ENCODE results near the gene SCNN1A. TPM values are rescaled to one million over a fixed set of nuclear protein-coding genes. Genes with fewer than 3 reads are reported as not detected.

Gene SCNN1A
- total RNA-seq, 2 donors from 2014 or later = 16.4 to 33.5 TPM

DNA sequence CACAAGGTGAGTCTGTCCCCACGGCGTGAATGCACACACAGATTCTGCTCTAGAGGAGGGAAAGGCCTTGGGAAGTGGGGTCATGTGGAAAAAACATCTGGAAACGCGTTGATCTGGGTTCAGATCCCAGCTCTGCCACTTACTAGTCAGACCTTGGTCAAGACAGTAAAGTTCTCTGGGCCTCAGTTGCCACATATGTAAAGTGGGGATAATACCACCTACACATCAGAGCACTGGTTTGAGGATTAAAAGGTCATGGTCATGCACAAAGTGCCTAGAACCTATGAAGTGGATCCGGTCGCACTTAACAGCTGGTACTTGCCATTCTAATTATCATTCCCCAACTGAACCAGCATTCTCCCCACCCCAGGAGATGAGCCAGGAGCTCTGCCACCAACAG lies 60.2 kb downstream of the SCNN1A start:
- H3K27ac ChIP-seq = no peak overlapping the region
- TF ChIP-seq, protein P1, sequence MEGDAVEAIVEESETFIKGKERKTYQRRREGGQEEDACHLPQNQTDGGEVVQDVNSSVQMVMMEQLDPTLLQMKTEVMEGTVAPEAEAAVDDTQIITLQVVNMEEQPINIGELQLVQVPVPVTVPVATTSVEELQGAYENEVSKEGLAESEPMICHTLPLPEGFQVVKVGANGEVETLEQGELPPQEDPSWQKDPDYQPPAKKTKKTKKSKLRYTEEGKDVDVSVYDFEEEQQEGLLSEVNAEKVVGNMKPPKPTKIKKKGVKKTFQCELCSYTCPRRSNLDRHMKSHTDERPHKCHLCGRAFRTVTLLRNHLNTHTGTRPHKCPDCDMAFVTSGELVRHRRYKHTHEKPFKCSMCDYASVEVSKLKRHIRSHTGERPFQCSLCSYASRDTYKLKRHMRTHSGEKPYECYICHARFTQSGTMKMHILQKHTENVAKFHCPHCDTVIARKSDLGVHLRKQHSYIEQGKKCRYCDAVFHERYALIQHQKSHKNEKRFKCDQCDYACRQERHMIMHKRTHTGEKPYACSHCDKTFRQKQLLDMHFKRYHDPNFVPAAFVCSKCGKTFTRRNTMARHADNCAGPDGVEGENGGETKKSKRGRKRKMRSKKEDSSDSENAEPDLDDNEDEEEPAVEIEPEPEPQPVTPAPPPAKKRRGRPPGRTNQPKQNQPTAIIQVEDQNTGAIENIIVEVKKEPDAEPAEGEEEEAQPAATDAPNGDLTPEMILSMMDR (IDR thresholded peaks at IDR 0.05) = no peak
- ATAC-seq (ENCODE audit: insufficient number of reproducible peaks, low FRiP score, low read depth) = no peak

DNA sequence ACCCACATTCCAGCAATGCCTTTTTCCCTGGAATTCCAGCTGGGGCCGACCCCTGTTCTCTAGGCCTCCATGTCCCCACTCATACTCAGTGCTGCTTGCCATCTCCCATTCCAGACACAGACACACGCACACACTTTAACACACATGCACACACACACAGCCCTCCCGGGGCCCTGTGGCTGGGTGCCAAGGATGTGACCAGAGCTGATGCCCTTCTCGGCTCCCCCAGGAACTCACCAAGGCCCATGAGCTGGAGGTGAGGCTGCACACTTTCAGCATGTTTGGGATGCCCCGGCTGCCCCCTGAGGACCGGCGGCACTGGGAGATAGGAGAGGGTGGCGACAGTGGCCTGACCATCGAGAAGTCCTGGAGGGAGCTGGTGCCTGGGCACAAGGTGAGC lies 60.6 kb downstream of the SCNN1A start:
- no peak overlapping the region for H3K4me3 ChIP-seq
- H3K27ac ChIP-seq = no peak overlapping the region
- no peaks in the 10 kb centered on the region for H3K27me3 ChIP-seq (replicated peaks; ENCODE audit: insufficient read depth)
- ATAC-seq (ENCODE audit: insufficient number of reproducible peaks, low FRiP score, low read depth) (no peak), DNase-seq (ENCODE audit: low spot score) (no peak)
- no peaks in the 10 kb centered on the region for H3K36me3 ChIP-seq
- TF ChIP-seq, protein P1 (IDR thresholded peaks at IDR 0.05) = no peak
- no peaks in the 10 kb centered on the region for H3K9me3 ChIP-seq
- peaks cover 5 to 12% of the 10 kb centered on the region in 2 donors for H3K4me1 ChIP-seq (ENCODE audit: control insufficient read depth in 1 of 2, low read depth in 2 of 2)

More for the DNA sequence above, 60.2 kb downstream of the SCNN1A start:
- no peaks in the 10 kb centered on the region for H3K36me3 ChIP-seq
- no peak for DNase-seq (ENCODE audit: low spot score)
- H3K4me1 ChIP-seq (ENCODE audit: control insufficient read depth in 1 of 2, low read depth in 2 of 2) = peaks cover 5 to 10% of the 10 kb centered on the region in 2 donors
- H3K27me3 ChIP-seq (replicated peaks; ENCODE audit: insufficient read depth) = no peaks in the 10 kb centered on the region
- no peaks in the 10 kb centered on the region for H3K9me3 ChIP-seq
- H3K4me3 ChIP-seq = no peak overlapping the region

DNA sequence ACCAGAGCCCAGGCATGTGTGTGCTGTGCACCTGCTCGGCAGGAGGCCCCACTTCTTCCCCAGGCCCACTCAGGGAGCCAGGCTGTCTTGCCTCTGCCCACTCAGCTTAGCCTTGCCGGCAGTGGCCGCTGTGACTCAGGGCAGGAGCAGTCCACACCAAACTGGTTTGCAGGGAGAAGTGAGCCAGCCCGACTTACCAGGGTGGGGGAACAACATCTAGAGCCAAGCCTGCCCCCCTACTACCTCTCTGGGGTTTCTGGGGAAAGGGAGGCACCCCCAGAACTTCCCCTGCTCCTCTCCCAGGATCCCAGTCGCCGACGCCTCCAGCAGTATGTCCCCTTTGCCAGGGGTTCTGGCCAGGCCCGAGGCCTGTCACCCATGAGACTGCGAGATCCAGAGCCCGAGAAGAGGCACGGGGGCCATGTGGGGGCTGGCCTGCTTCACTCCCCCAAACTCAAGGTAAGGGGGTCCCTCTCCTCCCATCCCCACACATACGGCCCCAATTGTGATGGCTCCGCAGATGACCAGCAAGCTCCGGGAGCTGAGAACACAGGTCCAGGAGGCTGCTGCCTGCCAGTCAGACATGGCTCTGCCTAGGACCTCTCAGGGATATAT lies 61.9 kb downstream of the SCNN1A start:
- H3K4me1 ChIP-seq (ENCODE audit: control insufficient read depth in 1 of 2, low read depth in 2 of 2) = peaks cover 5 to 12% of the 10 kb centered on the region in 2 donors
- H3K27ac ChIP-seq = no peak overlapping the region
- H3K27me3 ChIP-seq (replicated peaks; ENCODE audit: insufficient read depth) = no peaks in the 10 kb centered on the region
- DNase-seq (ENCODE audit: low spot score) (no peak), ATAC-seq (ENCODE audit: insufficient number of reproducible peaks, low FRiP score, low read depth) (no peak)
- H3K9me3 ChIP-seq = no peaks in the 10 kb centered on the region
- H3K4me3 ChIP-seq = no peak overlapping the region
- TF ChIP-seq, protein P1 (IDR thresholded peaks at IDR 0.05) = no peak
- no peaks in the 10 kb centered on the region for H3K36me3 ChIP-seq

DNA sequence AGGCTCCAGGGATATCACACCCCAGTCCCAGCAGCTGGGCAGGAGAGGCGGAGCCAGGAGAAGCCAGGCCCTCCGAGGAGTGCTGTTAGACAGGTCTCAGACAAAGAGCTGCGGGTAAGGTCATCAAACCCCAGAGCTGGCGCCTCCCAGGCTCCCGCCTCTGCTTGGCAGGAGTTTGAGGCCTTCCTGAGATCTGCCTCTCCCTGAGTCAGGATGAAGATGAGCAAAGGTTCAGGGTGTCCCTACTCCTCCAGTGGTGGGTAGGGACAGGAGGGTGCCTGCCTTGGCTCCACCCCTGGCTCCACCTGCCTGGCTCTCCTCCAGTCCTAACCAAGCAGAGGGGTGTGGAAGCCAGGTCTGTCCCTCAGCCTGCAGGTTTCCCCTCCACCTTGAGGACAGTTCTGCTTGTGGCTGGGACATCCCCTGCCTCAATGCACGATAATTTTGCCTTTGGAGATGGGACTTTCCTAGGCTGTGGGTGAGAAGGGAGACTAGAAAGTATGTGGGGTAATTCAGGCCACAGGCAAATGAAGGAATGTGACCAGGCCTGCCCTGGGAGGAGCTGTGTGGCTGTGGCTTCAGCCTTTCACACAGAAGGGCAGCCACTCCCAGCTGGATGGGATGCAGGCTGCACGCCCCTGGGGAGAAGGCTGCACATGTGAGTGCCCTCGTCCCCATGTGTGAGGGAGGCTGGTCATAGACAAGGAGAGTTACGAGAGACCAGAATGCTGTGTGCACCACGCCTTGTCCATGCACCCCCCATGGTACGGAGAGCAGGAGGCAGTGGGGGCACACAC lies 62.6 kb downstream of the SCNN1A start:
- ATAC-seq (ENCODE audit: insufficient number of reproducible peaks, low FRiP score, low read depth) = no peak

More for the DNA sequence above, 62.6 kb downstream of the SCNN1A start:
- no peak for DNase-seq (ENCODE audit: low spot score)
- no peaks in the 10 kb centered on the region for H3K9me3 ChIP-seq
- peaks cover 5 to 12% of the 10 kb centered on the region in 2 donors for H3K4me1 ChIP-seq (ENCODE audit: control insufficient read depth in 1 of 2, low read depth in 2 of 2)
- TF ChIP-seq, protein P1 (IDR thresholded peaks at IDR 0.05) = no peak
- H3K36me3 ChIP-seq = no peaks in the 10 kb centered on the region
- H3K4me3 ChIP-seq = no peak overlapping the region
- no peaks in the 10 kb centered on the region for H3K27me3 ChIP-seq (replicated peaks; ENCODE audit: insufficient read depth)
- H3K27ac ChIP-seq = no peak overlapping the region
